GM23338 (cell line): ENCODE data around the gene RNF215. TPM values are rescaled to one million over a fixed set of nuclear protein-coding genes. Genes with fewer than 3 reads are reported as not detected.

Source experiments
- ATAC-seq: fragments of 200-7000 bp; cut with Tn5 transposase; 3 replicates; pipeline ENCODE4 v1.9.1; 2020
- DNase-seq: peaks from one replicate; pipeline ENCODE4 v3.0.0-alpha.2; 2015; ENCODE audit warnings: low spot score
- H2AFZ ChIP-seq: fragments of 200-600 bp; sonication (generic); 2 replicates; pipeline ENCODE4 v1.8.0; 2016; ENCODE audit warnings: antibody characterized with exemption, mild to moderate bottlenecking, moderate library complexity
- H3F3A ChIP-seq: fragments of 200-600 bp; sonication (generic); replicated peaks from 2 replicates; pipeline ENCODE4 v1.8.0; 2017; ENCODE audit warnings: antibody characterized with exemption, mixed run types, low read depth
- H3K27ac ChIP-seq: fragments of 200-600 bp; sonication (generic); 2 replicates; pipeline ENCODE4 v1.6.1; 2016; ENCODE audit warnings: low read depth
- H3K27me3 ChIP-seq: fragments of 200-600 bp; sonication (generic); 2 replicates; pipeline ENCODE4 v1.8.0; 2016; ENCODE audit warnings: mild to moderate bottlenecking, mixed run types, moderate library complexity; ENCODE audit not compliant: insufficient read depth
- H3K36me3 ChIP-seq: fragments of 200-600 bp; sonication (generic); 2 replicates; pipeline ENCODE4 v1.8.0; 2016; ENCODE audit warnings: mild to moderate bottlenecking; ENCODE audit not compliant: insufficient read depth
- H3K4me1 ChIP-seq: fragments of 200-600 bp; sonication (generic); 2 replicates; pipeline ENCODE4 v1.8.0; 2016; ENCODE audit warnings: mild to moderate bottlenecking, moderate library complexity; ENCODE audit not compliant: insufficient read depth
- H3K4me2 ChIP-seq: fragments of 200-600 bp; sonication (generic); 2 replicates; pipeline ENCODE4 v1.7.1; 2017; ENCODE audit warnings: mixed run types
- H3K4me3 ChIP-seq: fragments of 200-600 bp; sonication (generic); 2 replicates; pipeline ENCODE4 v1.6.1; 2016; ENCODE audit warnings: mixed run types
- H3K79me2 ChIP-seq: fragments of 200-600 bp; sonication (generic); replicated peaks from 2 replicates; pipeline ENCODE4 v1.8.0; 2017; ENCODE audit warnings: mild to moderate bottlenecking; ENCODE audit not compliant: insufficient read depth
- H3K9me2 ChIP-seq: fragments of 200-600 bp; sonication (generic); 2 replicates; pipeline ENCODE4 v1.8.0; 2017; ENCODE audit not compliant: insufficient read depth
- H4K20me1 ChIP-seq: fragments of 200-600 bp; sonication (generic); replicated peaks from 2 replicates; pipeline ENCODE4 v1.8.0; 2017; ENCODE audit warnings: mild to moderate bottlenecking; ENCODE audit not compliant: insufficient read depth
- H3K27ac Mint-ChIP-seq: 2 replicates; pipeline ENCODE4 v1.8.0; 2020; ENCODE audit warnings: inconsistent platforms, mild to moderate bottlenecking, moderate library complexity, mixed read lengths
- H3K27me3 Mint-ChIP-seq: 3 replicates; pipeline ENCODE4 v1.8.0; 2022; ENCODE audit warnings: low read depth, mild to moderate bottlenecking, moderate library complexity, mixed read lengths, inconsistent platforms; ENCODE audit not compliant: insufficient read depth, poor library complexity
- H3K36me3 Mint-ChIP-seq: 3 replicates; pipeline ENCODE4 v1.8.0; 2021; ENCODE audit warnings: low read depth, mild to moderate bottlenecking, inconsistent platforms, moderate library complexity, mixed read lengths
- H3K4me1 Mint-ChIP-seq: 3 replicates; pipeline ENCODE4 v1.8.0; 2020; ENCODE audit warnings: mild to moderate bottlenecking, inconsistent platforms, mixed read lengths
- H3K4me3 Mint-ChIP-seq: 3 replicates; pipeline ENCODE4 v1.8.0; 2021; ENCODE audit warnings: moderate library complexity, mild to moderate bottlenecking, inconsistent platforms, mixed read lengths
- H3K9me3 Mint-ChIP-seq: 3 replicates; pipeline ENCODE4 v1.8.0; 2020; ENCODE audit warnings: moderate library complexity, mild to moderate bottlenecking, inconsistent platforms, mixed read lengths
- CREB1 ChIP-seq: fragments of 250-450 bp; sonication (Bioruptor Pico); IDR thresholded peaks from 2 replicates; pipeline ENCODE4 v1.5.0; 2020; ENCODE audit warnings: low read depth, mild to moderate bottlenecking, moderate library complexity
- CTCF ChIP-seq, 2 experiments: fragments of 200-600 bp in 1 of 2; sonication (generic) in 1 of 2; conservative IDR thresholded peaks; 2 replicates each; pipeline versions ENCODE4 v1.5.1 to v1.6.1; 2016 to 2017; ENCODE audit warnings: antibody characterized with exemption in 2 of 2, low read depth in 2 of 2, mild to moderate bottlenecking in 2 of 2, moderate library complexity in 1 of 2
- EZH2 ChIP-seq: fragments of 200-600 bp; sonication (generic); IDR thresholded peaks from one replicate; pipeline ENCODE4 v1.8.0; 2017; ENCODE audit warnings: antibody characterized with exemption, mild to moderate bottlenecking, low read depth; ENCODE audit not compliant: unreplicated experiment
- EZH2phosphoT487 ChIP-seq: fragments of 200-600 bp; sonication (generic); IDR thresholded peaks from one replicate; pipeline ENCODE4 v1.8.1; 2018; ENCODE audit warnings: antibody characterized with exemption; ENCODE audit not compliant: unreplicated experiment
- JUNB ChIP-seq: IDR thresholded peaks from one replicate; pipeline ENCODE4 v1.6.1; 2016; ENCODE audit warnings: antibody characterized with exemption; ENCODE audit not compliant: unreplicated experiment
- NANOG ChIP-seq: IDR thresholded peaks from 2 replicates; pipeline ENCODE4 v1.6.1; 2016; ENCODE audit warnings: antibody characterized with exemption, borderline replicate concordance
- POLR2AphosphoS5 ChIP-seq: IDR thresholded peaks from 2 replicates; pipeline ENCODE4 v1.6.1; 2016; ENCODE audit warnings: antibody characterized with exemption, low read depth
- STAT1 ChIP-seq: IDR thresholded peaks from one replicate; pipeline ENCODE4 v1.6.1; 2016; ENCODE audit warnings: antibody characterized with exemption; ENCODE audit not compliant: unreplicated experiment
- ZNF114 ChIP-seq: fragments of 250-450 bp; sonication (Bioruptor Pico); IDR thresholded peaks from 2 replicates; pipeline ENCODE4 v1.5.0; 2020; ENCODE audit warnings: mild to moderate bottlenecking, moderate library complexity
- ZNF331 ChIP-seq: fragments of 250-450 bp; sonication (Bioruptor Pico); IDR thresholded peaks from 2 replicates; pipeline ENCODE4 v1.5.0; 2020; ENCODE audit warnings: low read depth, mild to moderate bottlenecking, moderate library complexity
- polyA plus RNA-seq: library from polyadenylated mRNA; unstranded; fragments of >200 nt; fragmentation: Nextera tagmentation; extraction: Ambion mirVana; gene quantifications from 2 replicates; pipeline ENCODE4 v1.2.1, GENCODE V29; 2016
- total RNA-seq: library from RNA; depleted of rRNA; stranded (reverse); fragments of >200 nt; shearing (Covaris generic); gene quantifications from 2 replicates; pipeline ENCODE4 v1.2.3, GENCODE V29; 2014
- TF ChIP-seq, protein P1 (sequence below): fragments of 250-450 bp; sonication (Bioruptor Pico); IDR thresholded peaks from 2 replicates; pipeline ENCODE4 v1.5.0; 2020; ENCODE audit warnings: mild to moderate bottlenecking, moderate library complexity
- TF ChIP-seq, protein P2 (sequence below): IDR thresholded peaks from one replicate; pipeline ENCODE4 v1.6.1; 2018; ENCODE audit warnings: antibody characterized with exemption; ENCODE audit not compliant: unreplicated experiment
- TF ChIP-seq, protein P3 (sequence below): IDR thresholded peaks from 2 replicates; pipeline ENCODE4 v1.6.1; 2016; ENCODE audit warnings: antibody characterized with exemption

Gene RNF215
- total and polyA plus RNA-seq, 2 experiments from 2014 or later: 3.3 to 13.9 TPM

DNA sequence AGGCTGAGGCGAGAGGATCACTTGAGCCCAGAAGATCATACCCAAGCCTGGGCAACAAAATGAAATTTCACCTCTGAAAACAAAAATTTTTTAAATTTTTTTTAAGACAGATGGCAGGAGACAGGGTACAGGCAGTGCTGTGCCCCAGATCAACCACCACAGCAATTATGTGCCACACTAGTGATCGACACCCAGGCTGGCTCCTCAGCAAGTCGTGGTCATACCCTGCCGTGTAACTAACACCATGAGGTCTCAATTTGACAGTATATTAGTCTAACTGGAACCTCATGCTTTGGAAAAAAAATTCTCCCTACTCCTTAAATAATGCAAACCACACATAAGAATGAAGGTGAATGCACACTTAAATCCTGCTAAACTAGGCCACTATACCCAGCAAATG, 38.8 kb downstream of the RNF215 start:
- Histone ChIP-seq H3F3A (0 out of 2 replicates have a peak, but pooled peaks cover 3% of the 10 kb centered on the region), H3K79me2 (peaks cover 53% of the 10 kb centered on the region), H3K4me3 (no peak overlapping the region), H3K4me1 (no peaks in the 10 kb centered on the region), H3K9me2 (no peaks in the 10 kb centered on the region), H3K27ac (no peak overlapping the region), H4K20me1 (peaks cover 23% of the 10 kb centered on the region), H3K27me3 (no peaks in the 10 kb centered on the region), H3K36me3 (peaks cover 64% of the 10 kb centered on the region), H2AFZ (no peak overlapping the region), H3K4me2 (no peak overlapping the region)
- TF ChIP-seq, protein P1, sequence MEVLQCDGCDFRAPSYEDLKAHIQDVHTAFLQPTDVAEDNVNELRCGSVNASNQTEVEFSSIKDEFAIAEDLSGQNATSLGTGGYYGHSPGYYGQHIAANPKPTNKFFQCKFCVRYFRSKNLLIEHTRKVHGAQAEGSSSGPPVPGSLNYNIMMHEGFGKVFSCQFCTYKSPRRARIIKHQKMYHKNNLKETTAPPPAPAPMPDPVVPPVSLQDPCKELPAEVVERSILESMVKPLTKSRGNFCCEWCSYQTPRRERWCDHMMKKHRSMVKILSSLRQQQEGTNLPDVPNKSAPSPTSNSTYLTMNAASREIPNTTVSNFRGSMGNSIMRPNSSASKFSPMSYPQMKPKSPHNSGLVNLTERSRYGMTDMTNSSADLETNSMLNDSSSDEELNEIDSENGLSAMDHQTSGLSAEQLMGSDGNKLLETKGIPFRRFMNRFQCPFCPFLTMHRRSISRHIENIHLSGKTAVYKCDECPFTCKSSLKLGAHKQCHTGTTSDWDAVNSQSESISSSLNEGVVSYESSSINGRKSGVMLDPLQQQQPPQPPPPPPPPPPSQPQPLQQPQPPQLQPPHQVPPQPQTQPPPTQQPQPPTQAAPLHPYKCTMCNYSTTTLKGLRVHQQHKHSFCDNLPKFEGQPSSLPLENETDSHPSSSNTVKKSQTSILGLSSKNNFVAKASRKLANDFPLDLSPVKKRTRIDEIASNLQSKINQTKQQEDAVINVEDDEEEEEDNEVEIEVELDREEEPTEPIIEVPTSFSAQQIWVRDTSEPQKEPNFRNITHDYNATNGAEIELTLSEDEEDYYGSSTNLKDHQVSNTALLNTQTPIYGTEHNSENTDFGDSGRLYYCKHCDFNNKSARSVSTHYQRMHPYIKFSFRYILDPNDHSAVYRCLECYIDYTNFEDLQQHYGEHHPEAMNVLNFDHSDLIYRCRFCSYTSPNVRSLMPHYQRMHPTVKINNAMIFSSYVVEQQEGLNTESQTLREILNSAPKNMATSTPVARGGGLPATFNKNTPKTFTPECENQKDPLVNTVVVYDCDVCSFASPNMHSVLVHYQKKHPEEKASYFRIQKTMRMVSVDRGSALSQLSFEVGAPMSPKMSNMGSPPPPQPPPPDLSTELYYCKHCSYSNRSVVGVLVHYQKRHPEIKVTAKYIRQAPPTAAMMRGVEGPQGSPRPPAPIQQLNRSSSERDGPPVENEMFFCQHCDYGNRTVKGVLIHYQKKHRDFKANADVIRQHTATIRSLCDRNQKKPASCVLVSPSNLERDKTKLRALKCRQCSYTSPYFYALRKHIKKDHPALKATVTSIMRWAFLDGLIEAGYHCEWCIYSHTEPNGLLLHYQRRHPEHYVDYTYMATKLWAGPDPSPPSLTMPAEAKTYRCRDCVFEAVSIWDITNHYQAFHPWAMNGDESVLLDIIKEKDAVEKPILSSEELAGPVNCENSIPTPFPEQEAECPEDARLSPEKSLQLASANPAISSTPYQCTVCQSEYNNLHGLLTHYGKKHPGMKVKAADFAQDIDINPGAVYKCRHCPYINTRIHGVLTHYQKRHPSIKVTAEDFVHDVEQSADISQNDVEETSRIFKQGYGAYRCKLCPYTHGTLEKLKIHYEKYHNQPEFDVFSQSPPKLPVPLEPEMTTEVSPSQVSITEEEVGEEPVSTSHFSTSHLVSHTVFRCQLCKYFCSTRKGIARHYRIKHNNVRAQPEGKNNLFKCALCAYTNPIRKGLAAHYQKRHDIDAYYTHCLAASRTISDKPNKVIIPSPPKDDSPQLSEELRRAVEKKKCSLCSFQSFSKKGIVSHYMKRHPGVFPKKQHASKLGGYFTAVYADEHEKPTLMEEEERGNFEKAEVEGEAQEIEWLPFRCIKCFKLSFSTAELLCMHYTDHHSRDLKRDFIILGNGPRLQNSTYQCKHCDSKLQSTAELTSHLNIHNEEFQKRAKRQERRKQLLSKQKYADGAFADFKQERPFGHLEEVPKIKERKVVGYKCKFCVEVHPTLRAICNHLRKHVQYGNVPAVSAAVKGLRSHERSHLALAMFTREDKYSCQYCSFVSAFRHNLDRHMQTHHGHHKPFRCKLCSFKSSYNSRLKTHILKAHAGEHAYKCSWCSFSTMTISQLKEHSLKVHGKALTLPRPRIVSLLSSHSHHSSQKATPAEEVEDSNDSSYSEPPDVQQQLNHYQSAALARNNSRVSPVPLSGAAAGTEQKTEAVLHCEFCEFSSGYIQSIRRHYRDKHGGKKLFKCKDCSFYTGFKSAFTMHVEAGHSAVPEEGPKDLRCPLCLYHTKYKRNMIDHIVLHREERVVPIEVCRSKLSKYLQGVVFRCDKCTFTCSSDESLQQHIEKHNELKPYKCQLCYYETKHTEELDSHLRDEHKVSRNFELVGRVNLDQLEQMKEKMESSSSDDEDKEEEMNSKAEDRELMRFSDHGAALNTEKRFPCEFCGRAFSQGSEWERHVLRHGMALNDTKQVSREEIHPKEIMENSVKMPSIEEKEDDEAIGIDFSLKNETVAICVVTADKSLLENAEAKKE: no peak
- TF ChIP-seq, protein P2, sequence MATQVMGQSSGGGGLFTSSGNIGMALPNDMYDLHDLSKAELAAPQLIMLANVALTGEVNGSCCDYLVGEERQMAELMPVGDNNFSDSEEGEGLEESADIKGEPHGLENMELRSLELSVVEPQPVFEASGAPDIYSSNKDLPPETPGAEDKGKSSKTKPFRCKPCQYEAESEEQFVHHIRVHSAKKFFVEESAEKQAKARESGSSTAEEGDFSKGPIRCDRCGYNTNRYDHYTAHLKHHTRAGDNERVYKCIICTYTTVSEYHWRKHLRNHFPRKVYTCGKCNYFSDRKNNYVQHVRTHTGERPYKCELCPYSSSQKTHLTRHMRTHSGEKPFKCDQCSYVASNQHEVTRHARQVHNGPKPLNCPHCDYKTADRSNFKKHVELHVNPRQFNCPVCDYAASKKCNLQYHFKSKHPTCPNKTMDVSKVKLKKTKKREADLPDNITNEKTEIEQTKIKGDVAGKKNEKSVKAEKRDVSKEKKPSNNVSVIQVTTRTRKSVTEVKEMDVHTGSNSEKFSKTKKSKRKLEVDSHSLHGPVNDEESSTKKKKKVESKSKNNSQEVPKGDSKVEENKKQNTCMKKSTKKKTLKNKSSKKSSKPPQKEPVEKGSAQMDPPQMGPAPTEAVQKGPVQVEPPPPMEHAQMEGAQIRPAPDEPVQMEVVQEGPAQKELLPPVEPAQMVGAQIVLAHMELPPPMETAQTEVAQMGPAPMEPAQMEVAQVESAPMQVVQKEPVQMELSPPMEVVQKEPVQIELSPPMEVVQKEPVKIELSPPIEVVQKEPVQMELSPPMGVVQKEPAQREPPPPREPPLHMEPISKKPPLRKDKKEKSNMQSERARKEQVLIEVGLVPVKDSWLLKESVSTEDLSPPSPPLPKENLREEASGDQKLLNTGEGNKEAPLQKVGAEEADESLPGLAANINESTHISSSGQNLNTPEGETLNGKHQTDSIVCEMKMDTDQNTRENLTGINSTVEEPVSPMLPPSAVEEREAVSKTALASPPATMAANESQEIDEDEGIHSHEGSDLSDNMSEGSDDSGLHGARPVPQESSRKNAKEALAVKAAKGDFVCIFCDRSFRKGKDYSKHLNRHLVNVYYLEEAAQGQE: no peak
- TF ChIP-seq ZNF331 (CRISPR knock-in tag) (no peak), JUNB (no peak), EZH2phosphoT487 (no peak), CREB1 (CRISPR knock-in tag) (no peak), POLR2AphosphoS5 (no peak), STAT1 (no peak), ZNF114 (CRISPR knock-in tag) (no peak), NANOG (no peak), CTCF (conservative IDR thresholded peaks at IDR 0.05; ENCODE audit: low read depth in 2 of 2) (no peak), EZH2 (no peak)
- TF ChIP-seq, protein P3, sequence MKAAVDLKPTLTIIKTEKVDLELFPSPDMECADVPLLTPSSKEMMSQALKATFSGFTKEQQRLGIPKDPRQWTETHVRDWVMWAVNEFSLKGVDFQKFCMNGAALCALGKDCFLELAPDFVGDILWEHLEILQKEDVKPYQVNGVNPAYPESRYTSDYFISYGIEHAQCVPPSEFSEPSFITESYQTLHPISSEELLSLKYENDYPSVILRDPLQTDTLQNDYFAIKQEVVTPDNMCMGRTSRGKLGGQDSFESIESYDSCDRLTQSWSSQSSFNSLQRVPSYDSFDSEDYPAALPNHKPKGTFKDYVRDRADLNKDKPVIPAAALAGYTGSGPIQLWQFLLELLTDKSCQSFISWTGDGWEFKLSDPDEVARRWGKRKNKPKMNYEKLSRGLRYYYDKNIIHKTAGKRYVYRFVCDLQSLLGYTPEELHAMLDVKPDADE: no peak
- H3K9me3 Mint-ChIP-seq: no peaks in the 10 kb centered on the region; the same call in 2 of the 3 replicates
- ATAC-seq (no peak), DNase-seq (no peak)
- H3K27ac Mint-ChIP-seq: no peak overlapping the region
- no peak overlapping the region for H3K4me3 Mint-ChIP-seq
- H3K27me3 Mint-ChIP-seq: peaks cover 4% of the 10 kb centered on the region
- peaks cover 83% of the 10 kb centered on the region for H3K36me3 Mint-ChIP-seq
- no peaks in the 10 kb centered on the region for H3K4me1 Mint-ChIP-seq
